SK-N-SH treated with all-trans-retinoic acid at 6 μM for 48 hours (cell line): ENCODE results near the gene SLC35A3.

Experiments
- ATAC-seq: fragments of 200-7000 bp; cut with Tn5 transposase; 3 replicates; pipeline ENCODE4 v1.9.1; 2020; ENCODE audit warnings: mild to moderate bottlenecking, moderate library complexity
- BACH2 ChIP-seq: fragments of 250-450 bp; sonication (Bioruptor Pico); IDR thresholded peaks from 2 replicates; pipeline ENCODE4 v1.9.0; 2021; ENCODE audit warnings: mild to moderate bottlenecking, borderline replicate concordance
- CSDC2 ChIP-seq: fragments of 250-450 bp; sonication (Bioruptor Pico); IDR thresholded peaks from 2 replicates; pipeline ENCODE4 v1.5.0; 2020; ENCODE audit warnings: mild to moderate bottlenecking, moderate library complexity
- ESRRG ChIP-seq: fragments of 250-450 bp; sonication (Bioruptor Pico); IDR thresholded peaks from 2 replicates; pipeline ENCODE4 v1.6.1; 2021; ENCODE audit warnings: mild to moderate bottlenecking
- ISL1 ChIP-seq: fragments of 250-450 bp; sonication (Bioruptor Pico); IDR thresholded peaks from 2 replicates; pipeline ENCODE4 v2.1.2; 2022; ENCODE audit warnings: mild to moderate bottlenecking, moderate library complexity
- OSR1 ChIP-seq: fragments of 250-450 bp; sonication (Bioruptor Pico); IDR thresholded peaks from 2 replicates; pipeline ENCODE4 v1.8.0; 2022; ENCODE audit warnings: moderate library complexity, mild to moderate bottlenecking, inconsistent platforms
- PPARA ChIP-seq: fragments of 250-450 bp; sonication (Bioruptor Pico); IDR thresholded peaks from 2 replicates; pipeline ENCODE4 v1.5.0; 2020; ENCODE audit warnings: mild to moderate bottlenecking, borderline replicate concordance
- SNAI2 ChIP-seq: fragments of 250-450 bp; sonication (Bioruptor Pico); IDR thresholded peaks from 2 replicates; pipeline ENCODE4 v1.5.0; 2020; ENCODE audit warnings: mild to moderate bottlenecking, moderate library complexity
- TCF4 ChIP-seq: fragments of 250-450 bp; sonication (Bioruptor Pico); IDR thresholded peaks from 2 replicates; pipeline ENCODE4 v1.8.0; 2021; ENCODE audit warnings: mild to moderate bottlenecking, moderate library complexity, borderline replicate concordance
- ZC3H10 ChIP-seq: fragments of 250-450 bp; sonication (Bioruptor Pico); IDR thresholded peaks from 2 replicates; pipeline ENCODE4 v1.5.1; 2021; ENCODE audit warnings: mild to moderate bottlenecking, moderate library complexity
- ZFP3 ChIP-seq: fragments of 250-450 bp; sonication (Bioruptor Pico); IDR thresholded peaks from 2 replicates; pipeline ENCODE4 v1.5.0; 2020; ENCODE audit warnings: mild to moderate bottlenecking, moderate library complexity
- ZNF565 ChIP-seq: fragments of 450-650 bp; formaldehyde crosslinking; conservative IDR thresholded peaks from 2 replicates; pipeline ENCODE4 v1.5.0; 2020; ENCODE audit warnings: low read depth, mild to moderate bottlenecking, moderate library complexity
- ZNF70 ChIP-seq: fragments of 450-650 bp; formaldehyde crosslinking; IDR thresholded peaks from 2 replicates; pipeline ENCODE4 v1.5.0; 2020; ENCODE audit warnings: mild to moderate bottlenecking, moderate library complexity
- ZNF8 ChIP-seq: fragments of 450-650 bp; formaldehyde crosslinking; IDR thresholded peaks from 2 replicates; pipeline ENCODE4 v1.5.0; 2020; ENCODE audit warnings: mild to moderate bottlenecking, moderate library complexity
- TF ChIP-seq, protein P1 (sequence below): fragments of 250-450 bp; sonication (Bioruptor Pico); IDR thresholded peaks from 2 replicates; pipeline ENCODE4 v1.5.1; 2021; ENCODE audit warnings: mild to moderate bottlenecking, moderate library complexity
- TF ChIP-seq, protein P2 (sequence below): fragments of 250-450 bp; sonication (Bioruptor Pico); IDR thresholded peaks from 2 replicates; pipeline ENCODE4 v1.5.0; 2020; ENCODE audit warnings: mild to moderate bottlenecking, moderate library complexity
- TF ChIP-seq, protein P3 (sequence below): fragments of 250-450 bp; sonication (Bioruptor Pico); IDR thresholded peaks from 2 replicates; pipeline ENCODE4 v1.5.1; 2020; ENCODE audit warnings: low read depth, mild to moderate bottlenecking, moderate library complexity
- TF ChIP-seq, protein P4 (sequence below): fragments of 250-450 bp; sonication (Bioruptor Pico); IDR thresholded peaks from 2 replicates; pipeline ENCODE4 v1.8.0; 2021; ENCODE audit warnings: low read depth, mild to moderate bottlenecking, moderate library complexity, borderline replicate concordance

Gene SLC35A3

DNA sequence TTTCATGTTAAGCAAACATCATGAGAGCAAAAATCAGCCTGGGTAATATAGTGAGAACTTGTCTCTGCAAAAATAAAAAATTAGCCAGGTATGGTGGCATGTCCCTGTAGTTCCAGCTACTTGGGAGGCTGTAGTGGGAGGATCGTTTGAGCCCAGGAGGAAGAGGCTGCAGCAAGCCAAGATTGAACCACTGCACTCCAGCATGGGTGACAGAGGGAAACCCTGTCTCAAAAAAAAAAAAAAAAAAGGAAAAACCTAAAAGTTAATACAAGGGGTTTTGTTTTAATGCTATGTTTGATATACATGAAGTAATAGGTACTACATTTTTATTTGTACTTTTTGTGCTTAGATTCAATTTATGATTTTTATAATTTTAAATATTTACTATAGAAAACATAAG is 27.1 kb upstream of the SLC35A3 start:
- no peak for TF ChIP-seq BACH2
- TF ChIP-seq ZC3H10 (CRISPR knock-in tag) = no peak
- TF ChIP-seq, protein P1, sequence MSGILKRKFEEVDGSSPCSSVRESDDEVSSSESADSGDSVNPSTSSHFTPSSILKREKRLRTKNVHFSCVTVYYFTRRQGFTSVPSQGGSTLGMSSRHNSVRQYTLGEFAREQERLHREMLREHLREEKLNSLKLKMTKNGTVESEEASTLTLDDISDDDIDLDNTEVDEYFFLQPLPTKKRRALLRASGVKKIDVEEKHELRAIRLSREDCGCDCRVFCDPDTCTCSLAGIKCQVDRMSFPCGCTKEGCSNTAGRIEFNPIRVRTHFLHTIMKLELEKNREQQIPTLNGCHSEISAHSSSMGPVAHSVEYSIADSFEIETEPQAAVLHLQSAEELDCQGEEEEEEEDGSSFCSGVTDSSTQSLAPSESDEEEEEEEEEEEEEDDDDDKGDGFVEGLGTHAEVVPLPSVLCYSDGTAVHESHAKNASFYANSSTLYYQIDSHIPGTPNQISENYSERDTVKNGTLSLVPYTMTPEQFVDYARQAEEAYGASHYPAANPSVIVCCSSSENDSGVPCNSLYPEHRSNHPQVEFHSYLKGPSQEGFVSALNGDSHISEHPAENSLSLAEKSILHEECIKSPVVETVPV (CRISPR knock-in tag) = no peak
- no peak for TF ChIP-seq ZFP3 (CRISPR knock-in tag)
- no peak for ATAC-seq

DNA sequence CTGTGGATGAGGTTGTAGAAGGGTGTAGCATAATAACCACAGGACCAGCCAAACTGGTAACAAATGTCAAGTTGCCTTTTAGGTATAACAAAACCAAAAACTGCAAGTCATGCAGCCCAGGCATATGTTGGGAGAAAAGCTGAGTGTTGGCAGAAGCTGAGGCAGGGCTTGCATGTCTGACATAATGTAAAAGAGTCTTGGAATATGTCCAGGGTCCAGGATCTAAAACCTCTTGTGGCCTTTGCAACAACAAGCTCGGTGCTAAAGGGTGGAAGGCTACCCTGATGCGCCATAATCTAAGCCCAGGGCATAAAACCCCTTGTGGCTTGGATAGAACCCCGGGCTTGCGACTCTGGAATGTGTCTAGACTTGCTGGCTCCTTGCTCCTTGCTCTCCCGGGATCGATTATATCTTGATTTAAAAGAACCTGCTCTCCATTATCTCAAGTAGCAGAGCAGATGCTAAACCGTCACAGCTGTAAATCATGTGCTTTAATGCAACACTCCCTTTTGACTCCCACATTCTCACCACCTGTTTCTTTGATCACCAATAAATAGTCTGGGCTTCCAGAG is 26.5 kb upstream of the SLC35A3 start:
- TF ChIP-seq ISL1 (CRISPR knock-in tag) = peak; percentile 44; the same call in 1 of the 2 replicates
- no peak for TF ChIP-seq CSDC2 (CRISPR knock-in tag)
- TF ChIP-seq, protein P1 (CRISPR knock-in tag) = no peak
- ATAC-seq = peak; percentile 51

DNA sequence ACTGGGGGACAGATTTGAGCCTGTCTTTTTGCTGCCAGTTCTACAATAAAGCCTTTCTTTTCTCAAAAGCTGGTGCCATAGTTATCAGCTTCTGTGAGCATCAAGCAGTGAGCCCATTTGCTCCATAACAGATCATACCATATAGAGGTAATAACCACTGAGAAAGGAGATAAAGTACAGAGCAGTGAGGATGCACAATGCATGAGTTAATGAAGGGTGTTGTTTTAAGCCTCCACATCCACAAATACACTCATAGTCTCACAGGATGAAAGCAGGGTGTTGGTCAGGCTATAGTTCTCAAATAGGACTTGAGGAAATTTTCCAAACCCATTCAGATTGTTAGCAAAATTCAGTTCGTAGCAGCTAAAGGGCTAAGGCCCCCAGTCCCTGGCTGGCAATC is 25.6 kb upstream of the SLC35A3 start:
- TF ChIP-seq ISL1 (CRISPR knock-in tag) (no peak), ZFP3 (CRISPR knock-in tag) (no peak), OSR1 (CRISPR knock-in tag) (no peak), PPARA (CRISPR knock-in tag) (no peak), TCF4 (CRISPR knock-in tag) (no peak)
- TF ChIP-seq, protein P1 (CRISPR knock-in tag) = no peak
- TF ChIP-seq, protein P2, sequence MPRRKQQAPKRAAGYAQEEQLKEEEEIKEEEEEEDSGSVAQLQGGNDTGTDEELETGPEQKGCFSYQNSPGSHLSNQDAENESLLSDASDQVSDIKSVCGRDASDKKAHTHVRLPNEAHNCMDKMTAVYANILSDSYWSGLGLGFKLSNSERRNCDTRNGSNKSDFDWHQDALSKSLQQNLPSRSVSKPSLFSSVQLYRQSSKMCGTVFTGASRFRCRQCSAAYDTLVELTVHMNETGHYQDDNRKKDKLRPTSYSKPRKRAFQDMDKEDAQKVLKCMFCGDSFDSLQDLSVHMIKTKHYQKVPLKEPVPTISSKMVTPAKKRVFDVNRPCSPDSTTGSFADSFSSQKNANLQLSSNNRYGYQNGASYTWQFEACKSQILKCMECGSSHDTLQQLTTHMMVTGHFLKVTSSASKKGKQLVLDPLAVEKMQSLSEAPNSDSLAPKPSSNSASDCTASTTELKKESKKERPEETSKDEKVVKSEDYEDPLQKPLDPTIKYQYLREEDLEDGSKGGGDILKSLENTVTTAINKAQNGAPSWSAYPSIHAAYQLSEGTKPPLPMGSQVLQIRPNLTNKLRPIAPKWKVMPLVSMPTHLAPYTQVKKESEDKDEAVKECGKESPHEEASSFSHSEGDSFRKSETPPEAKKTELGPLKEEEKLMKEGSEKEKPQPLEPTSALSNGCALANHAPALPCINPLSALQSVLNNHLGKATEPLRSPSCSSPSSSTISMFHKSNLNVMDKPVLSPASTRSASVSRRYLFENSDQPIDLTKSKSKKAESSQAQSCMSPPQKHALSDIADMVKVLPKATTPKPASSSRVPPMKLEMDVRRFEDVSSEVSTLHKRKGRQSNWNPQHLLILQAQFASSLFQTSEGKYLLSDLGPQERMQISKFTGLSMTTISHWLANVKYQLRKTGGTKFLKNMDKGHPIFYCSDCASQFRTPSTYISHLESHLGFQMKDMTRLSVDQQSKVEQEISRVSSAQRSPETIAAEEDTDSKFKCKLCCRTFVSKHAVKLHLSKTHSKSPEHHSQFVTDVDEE = no peak
- TF ChIP-seq, protein P3, sequence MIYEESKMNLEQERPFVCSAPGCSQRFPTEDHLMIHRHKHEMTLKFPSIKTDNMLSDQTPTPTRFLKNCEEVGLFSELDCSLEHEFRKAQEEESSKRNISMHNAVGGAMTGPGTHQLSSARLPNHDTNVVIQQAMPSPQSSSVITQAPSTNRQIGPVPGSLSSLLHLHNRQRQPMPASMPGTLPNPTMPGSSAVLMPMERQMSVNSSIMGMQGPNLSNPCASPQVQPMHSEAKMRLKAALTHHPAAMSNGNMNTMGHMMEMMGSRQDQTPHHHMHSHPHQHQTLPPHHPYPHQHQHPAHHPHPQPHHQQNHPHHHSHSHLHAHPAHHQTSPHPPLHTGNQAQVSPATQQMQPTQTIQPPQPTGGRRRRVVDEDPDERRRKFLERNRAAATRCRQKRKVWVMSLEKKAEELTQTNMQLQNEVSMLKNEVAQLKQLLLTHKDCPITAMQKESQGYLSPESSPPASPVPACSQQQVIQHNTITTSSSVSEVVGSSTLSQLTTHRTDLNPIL (CRISPR knock-in tag) = no peak
- ATAC-seq = no peak

DNA sequence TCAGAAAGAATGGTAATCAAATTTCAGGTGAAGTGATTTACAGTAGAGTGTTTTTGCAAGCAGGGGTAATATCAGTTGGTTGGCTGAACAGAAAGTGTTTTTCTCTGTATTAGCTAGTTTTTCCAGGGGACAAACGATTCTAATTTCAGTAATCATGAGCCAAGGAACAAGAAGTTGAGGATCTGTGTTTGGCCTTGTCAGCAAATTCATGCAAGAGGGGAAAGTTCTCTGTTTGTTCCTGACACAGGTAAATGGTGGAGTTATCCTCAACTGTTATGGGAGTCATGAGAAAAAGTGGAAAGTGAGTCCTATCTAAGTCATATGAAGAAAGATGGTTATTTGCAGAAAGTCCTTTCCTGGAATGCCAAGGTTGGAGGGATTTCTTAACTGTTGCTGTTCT is 24.6 kb upstream of the SLC35A3 start:
- no peak for ATAC-seq
- TF ChIP-seq ZNF8 (CRISPR knock-in tag) (no peak), ESRRG (CRISPR knock-in tag) (no peak), TCF4 (CRISPR knock-in tag) (no peak), ISL1 (CRISPR knock-in tag) (no peak), ZNF70 (CRISPR knock-in tag) (no peak), SNAI2 (no peak), BACH2 (no peak), ZC3H10 (CRISPR knock-in tag) (no peak), CSDC2 (CRISPR knock-in tag) (no peak), ZNF565 (CRISPR knock-in tag) (no peak), PPARA (CRISPR knock-in tag) (no peak)
- TF ChIP-seq, protein P3 (CRISPR knock-in tag) = no peak
- TF ChIP-seq, protein P2 = no peak
- TF ChIP-seq, protein P4, sequence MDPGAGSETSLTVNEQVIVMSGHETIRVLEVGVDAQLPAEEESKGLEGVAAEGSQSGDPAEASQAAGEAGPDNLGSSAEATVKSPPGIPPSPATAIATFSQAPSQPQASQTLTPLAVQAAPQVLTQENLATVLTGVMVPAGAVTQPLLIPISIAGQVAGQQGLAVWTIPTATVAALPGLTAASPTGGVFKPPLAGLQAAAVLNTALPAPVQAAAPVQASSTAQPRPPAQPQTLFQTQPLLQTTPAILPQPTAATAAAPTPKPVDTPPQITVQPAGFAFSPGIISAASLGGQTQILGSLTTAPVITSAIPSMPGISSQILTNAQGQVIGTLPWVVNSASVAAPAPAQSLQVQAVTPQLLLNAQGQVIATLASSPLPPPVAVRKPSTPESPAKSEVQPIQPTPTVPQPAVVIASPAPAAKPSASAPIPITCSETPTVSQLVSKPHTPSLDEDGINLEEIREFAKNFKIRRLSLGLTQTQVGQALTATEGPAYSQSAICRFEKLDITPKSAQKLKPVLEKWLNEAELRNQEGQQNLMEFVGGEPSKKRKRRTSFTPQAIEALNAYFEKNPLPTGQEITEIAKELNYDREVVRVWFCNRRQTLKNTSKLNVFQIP (CRISPR knock-in tag) = no peak
